Measurements from ENCODE around the gene FAM50B. TPM values are rescaled to one million over a fixed set of nuclear protein-coding genes. Genes with fewer than 3 reads are reported as not detected.

FAM50B gene
- total and polyA plus RNA-seq, 2 experiments from 2014 or later, result 4.4 to 4.8 TPM

DNA sequence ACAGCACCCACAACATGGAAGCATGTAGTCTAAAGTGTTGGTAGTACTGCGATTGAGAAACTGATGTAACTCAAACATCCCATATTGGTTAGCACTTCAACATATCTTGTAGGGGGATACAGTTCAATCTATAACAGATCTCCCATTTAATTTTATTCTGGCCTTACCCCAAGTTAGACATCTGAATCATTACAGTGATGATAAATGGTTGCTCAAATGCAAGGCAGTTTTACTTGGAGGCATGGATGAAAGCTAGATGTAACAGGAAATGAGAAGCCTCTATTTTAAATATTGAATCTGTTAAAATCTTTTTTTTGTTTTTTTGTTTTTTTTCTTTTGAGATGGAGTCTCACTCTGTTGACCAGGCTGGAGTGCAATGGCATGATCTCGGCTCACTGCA lies 44.2 kb upstream of the FAM50B start (continued):
- TF ChIP-seq, protein P1, sequence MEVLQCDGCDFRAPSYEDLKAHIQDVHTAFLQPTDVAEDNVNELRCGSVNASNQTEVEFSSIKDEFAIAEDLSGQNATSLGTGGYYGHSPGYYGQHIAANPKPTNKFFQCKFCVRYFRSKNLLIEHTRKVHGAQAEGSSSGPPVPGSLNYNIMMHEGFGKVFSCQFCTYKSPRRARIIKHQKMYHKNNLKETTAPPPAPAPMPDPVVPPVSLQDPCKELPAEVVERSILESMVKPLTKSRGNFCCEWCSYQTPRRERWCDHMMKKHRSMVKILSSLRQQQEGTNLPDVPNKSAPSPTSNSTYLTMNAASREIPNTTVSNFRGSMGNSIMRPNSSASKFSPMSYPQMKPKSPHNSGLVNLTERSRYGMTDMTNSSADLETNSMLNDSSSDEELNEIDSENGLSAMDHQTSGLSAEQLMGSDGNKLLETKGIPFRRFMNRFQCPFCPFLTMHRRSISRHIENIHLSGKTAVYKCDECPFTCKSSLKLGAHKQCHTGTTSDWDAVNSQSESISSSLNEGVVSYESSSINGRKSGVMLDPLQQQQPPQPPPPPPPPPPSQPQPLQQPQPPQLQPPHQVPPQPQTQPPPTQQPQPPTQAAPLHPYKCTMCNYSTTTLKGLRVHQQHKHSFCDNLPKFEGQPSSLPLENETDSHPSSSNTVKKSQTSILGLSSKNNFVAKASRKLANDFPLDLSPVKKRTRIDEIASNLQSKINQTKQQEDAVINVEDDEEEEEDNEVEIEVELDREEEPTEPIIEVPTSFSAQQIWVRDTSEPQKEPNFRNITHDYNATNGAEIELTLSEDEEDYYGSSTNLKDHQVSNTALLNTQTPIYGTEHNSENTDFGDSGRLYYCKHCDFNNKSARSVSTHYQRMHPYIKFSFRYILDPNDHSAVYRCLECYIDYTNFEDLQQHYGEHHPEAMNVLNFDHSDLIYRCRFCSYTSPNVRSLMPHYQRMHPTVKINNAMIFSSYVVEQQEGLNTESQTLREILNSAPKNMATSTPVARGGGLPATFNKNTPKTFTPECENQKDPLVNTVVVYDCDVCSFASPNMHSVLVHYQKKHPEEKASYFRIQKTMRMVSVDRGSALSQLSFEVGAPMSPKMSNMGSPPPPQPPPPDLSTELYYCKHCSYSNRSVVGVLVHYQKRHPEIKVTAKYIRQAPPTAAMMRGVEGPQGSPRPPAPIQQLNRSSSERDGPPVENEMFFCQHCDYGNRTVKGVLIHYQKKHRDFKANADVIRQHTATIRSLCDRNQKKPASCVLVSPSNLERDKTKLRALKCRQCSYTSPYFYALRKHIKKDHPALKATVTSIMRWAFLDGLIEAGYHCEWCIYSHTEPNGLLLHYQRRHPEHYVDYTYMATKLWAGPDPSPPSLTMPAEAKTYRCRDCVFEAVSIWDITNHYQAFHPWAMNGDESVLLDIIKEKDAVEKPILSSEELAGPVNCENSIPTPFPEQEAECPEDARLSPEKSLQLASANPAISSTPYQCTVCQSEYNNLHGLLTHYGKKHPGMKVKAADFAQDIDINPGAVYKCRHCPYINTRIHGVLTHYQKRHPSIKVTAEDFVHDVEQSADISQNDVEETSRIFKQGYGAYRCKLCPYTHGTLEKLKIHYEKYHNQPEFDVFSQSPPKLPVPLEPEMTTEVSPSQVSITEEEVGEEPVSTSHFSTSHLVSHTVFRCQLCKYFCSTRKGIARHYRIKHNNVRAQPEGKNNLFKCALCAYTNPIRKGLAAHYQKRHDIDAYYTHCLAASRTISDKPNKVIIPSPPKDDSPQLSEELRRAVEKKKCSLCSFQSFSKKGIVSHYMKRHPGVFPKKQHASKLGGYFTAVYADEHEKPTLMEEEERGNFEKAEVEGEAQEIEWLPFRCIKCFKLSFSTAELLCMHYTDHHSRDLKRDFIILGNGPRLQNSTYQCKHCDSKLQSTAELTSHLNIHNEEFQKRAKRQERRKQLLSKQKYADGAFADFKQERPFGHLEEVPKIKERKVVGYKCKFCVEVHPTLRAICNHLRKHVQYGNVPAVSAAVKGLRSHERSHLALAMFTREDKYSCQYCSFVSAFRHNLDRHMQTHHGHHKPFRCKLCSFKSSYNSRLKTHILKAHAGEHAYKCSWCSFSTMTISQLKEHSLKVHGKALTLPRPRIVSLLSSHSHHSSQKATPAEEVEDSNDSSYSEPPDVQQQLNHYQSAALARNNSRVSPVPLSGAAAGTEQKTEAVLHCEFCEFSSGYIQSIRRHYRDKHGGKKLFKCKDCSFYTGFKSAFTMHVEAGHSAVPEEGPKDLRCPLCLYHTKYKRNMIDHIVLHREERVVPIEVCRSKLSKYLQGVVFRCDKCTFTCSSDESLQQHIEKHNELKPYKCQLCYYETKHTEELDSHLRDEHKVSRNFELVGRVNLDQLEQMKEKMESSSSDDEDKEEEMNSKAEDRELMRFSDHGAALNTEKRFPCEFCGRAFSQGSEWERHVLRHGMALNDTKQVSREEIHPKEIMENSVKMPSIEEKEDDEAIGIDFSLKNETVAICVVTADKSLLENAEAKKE (CRISPR knock-in tag; IDR thresholded peaks at IDR 0.05), result no peak

DNA sequence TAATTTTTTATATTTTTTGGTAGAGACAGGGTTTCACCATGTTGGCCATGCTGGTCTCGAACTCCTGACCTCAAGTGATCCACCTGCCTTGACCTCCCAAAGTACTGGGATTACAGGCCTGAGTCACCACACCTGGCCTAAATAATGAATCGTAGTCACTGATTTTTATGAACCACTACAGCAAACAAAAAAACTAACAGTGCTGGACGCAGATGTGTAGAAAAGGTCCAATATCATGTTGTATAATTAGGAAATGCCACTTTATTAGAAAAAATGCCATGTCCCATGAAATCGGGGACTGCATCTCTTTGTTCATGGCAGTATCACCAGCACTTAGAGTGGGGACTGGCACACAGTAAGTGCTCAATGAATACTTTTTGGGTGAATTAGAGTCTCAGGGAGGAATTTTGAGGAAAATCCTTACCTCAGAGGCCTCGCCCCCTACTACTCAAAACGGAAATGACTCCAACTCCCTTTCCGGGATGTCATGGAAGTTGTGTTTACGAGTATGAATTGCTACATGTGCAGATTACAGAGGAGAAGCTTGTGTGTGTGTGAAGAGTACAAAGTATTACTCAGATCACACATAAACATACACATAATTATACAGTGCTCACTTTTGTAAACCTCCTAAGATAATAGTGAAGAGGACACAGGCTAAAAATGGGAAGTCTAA lies 43.6 kb upstream of the FAM50B start:
- no peaks in the 10 kb centered on the region for H3K4me1 ChIP-seq (ENCODE audit: insufficient read depth)
- H2AFZ ChIP-seq, result no peak overlapping the region
- no peaks in the 10 kb centered on the region for H3K9me2 ChIP-seq (ENCODE audit: insufficient read depth)
- H3K27me3 ChIP-seq (ENCODE audit: insufficient read depth), result no peaks in the 10 kb centered on the region
- no peaks in the 10 kb centered on the region for H4K20me1 ChIP-seq (replicated peaks; ENCODE audit: insufficient read depth)
- H3K4me1 Mint-ChIP-seq, result peaks cover 7% of the 10 kb centered on the region; the same call in 2 of the 3 replicates
- no peak overlapping the region for H3K27ac Mint-ChIP-seq
- no peak overlapping the region for H3K27ac ChIP-seq (ENCODE audit: low read depth)
- peaks cover 4% of the 10 kb centered on the region for H3K27me3 Mint-ChIP-seq (ENCODE audit: insufficient read depth, low read depth, poor library complexity)
- H3K36me3 Mint-ChIP-seq (ENCODE audit: low read depth), result no peaks in the 10 kb centered on the region
- H3K36me3 ChIP-seq (ENCODE audit: insufficient read depth), result no peaks in the 10 kb centered on the region
- H3K79me2 ChIP-seq (replicated peaks; ENCODE audit: insufficient read depth), result no peaks in the 10 kb centered on the region
- no peak overlapping the region for H3K4me2 ChIP-seq
- H3F3A ChIP-seq (replicated peaks; ENCODE audit: low read depth), result no peaks in the 10 kb centered on the region
- DNase-seq (ENCODE audit: low spot score), result no peak
- H3K9me3 Mint-ChIP-seq, result no peaks in the 10 kb centered on the region
- no peak for ATAC-seq
- H3K4me3 Mint-ChIP-seq, result no peak overlapping the region
- no peak overlapping the region for H3K4me3 ChIP-seq
- TF ChIP-seq EZH2phosphoT487 (IDR thresholded peaks at IDR 0.05; ENCODE audit: unreplicated experiment) (no peak), ZNF331 (CRISPR knock-in tag; IDR thresholded peaks at IDR 0.05; ENCODE audit: low read depth) (no peak), POLR2AphosphoS5 (IDR thresholded peaks at IDR 0.05; ENCODE audit: low read depth) (no peak), ZNF114 (CRISPR knock-in tag; IDR thresholded peaks at IDR 0.05) (no peak), CREB1 (CRISPR knock-in tag; IDR thresholded peaks at IDR 0.05; ENCODE audit: low read depth) (no peak), EZH2 (IDR thresholded peaks at IDR 0.05; ENCODE audit: low read depth, unreplicated experiment) (no peak), JUNB (IDR thresholded peaks at IDR 0.05; ENCODE audit: unreplicated experiment) (no peak)
- TF ChIP-seq, protein P2, sequence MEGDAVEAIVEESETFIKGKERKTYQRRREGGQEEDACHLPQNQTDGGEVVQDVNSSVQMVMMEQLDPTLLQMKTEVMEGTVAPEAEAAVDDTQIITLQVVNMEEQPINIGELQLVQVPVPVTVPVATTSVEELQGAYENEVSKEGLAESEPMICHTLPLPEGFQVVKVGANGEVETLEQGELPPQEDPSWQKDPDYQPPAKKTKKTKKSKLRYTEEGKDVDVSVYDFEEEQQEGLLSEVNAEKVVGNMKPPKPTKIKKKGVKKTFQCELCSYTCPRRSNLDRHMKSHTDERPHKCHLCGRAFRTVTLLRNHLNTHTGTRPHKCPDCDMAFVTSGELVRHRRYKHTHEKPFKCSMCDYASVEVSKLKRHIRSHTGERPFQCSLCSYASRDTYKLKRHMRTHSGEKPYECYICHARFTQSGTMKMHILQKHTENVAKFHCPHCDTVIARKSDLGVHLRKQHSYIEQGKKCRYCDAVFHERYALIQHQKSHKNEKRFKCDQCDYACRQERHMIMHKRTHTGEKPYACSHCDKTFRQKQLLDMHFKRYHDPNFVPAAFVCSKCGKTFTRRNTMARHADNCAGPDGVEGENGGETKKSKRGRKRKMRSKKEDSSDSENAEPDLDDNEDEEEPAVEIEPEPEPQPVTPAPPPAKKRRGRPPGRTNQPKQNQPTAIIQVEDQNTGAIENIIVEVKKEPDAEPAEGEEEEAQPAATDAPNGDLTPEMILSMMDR (conservative IDR thresholded peaks at IDR 0.05; ENCODE audit: low read depth in 2 of 2), result no peak
- TF ChIP-seq, protein P3, sequence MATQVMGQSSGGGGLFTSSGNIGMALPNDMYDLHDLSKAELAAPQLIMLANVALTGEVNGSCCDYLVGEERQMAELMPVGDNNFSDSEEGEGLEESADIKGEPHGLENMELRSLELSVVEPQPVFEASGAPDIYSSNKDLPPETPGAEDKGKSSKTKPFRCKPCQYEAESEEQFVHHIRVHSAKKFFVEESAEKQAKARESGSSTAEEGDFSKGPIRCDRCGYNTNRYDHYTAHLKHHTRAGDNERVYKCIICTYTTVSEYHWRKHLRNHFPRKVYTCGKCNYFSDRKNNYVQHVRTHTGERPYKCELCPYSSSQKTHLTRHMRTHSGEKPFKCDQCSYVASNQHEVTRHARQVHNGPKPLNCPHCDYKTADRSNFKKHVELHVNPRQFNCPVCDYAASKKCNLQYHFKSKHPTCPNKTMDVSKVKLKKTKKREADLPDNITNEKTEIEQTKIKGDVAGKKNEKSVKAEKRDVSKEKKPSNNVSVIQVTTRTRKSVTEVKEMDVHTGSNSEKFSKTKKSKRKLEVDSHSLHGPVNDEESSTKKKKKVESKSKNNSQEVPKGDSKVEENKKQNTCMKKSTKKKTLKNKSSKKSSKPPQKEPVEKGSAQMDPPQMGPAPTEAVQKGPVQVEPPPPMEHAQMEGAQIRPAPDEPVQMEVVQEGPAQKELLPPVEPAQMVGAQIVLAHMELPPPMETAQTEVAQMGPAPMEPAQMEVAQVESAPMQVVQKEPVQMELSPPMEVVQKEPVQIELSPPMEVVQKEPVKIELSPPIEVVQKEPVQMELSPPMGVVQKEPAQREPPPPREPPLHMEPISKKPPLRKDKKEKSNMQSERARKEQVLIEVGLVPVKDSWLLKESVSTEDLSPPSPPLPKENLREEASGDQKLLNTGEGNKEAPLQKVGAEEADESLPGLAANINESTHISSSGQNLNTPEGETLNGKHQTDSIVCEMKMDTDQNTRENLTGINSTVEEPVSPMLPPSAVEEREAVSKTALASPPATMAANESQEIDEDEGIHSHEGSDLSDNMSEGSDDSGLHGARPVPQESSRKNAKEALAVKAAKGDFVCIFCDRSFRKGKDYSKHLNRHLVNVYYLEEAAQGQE (IDR thresholded peaks at IDR 0.05; ENCODE audit: unreplicated experiment), result no peak

Measured in GM23338 (cell line).